ENCODE results near the gene SCN1B.
"Not testable (repeated sequence)": the region's sequence is repeated elsewhere in the genome, so short reads cannot be mapped to it uniquely, and the experiment has no call there.

SCN1B gene

DNA sequence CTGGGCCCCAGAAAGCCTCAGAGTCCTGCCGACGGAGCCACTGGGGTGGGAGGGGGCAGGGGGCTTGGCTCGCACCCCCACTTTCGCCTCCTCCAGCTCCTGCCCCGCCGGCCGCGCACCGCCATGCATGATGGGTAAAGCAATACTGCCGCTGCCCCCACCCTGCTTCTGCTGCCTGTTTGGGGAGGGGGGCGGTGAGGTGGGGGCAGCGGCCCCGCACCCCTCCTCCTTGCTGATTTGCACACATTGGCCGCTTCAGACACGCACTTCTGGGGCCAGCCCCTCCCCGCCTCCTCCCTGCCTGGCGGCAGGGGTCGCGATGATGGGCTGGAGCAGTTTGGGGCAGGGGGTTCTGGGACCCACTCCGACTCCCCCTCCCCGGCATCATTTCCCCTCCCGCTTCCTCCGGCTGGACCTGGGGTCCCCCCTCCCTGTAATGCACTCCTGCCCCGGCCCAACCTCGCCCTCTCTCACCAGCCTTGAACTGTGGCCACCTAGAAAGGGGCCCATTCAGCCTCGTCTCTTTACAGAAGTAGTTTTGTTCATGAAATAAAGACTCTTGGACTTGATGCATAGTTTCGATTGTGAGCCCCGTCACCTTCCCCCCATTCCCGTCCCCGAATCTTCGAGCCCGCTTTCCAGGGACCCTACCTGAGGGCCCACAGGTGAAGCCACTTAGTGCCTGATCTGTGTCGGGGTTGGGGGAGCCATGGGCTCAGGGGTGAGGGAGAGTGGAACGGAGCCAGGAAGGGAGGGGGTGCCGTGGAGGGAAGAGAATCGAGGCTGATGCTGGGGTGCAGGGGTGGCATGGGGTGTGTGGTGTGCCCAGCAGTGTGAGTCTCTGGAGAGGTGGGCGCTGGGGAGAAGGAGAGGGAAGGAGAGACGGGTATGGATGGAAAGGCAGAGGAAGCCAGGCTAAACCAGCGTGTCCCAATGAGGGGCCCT lies 9.9 kb downstream of the SCN1B start:
- DNase-seq, result no peak

DNA sequence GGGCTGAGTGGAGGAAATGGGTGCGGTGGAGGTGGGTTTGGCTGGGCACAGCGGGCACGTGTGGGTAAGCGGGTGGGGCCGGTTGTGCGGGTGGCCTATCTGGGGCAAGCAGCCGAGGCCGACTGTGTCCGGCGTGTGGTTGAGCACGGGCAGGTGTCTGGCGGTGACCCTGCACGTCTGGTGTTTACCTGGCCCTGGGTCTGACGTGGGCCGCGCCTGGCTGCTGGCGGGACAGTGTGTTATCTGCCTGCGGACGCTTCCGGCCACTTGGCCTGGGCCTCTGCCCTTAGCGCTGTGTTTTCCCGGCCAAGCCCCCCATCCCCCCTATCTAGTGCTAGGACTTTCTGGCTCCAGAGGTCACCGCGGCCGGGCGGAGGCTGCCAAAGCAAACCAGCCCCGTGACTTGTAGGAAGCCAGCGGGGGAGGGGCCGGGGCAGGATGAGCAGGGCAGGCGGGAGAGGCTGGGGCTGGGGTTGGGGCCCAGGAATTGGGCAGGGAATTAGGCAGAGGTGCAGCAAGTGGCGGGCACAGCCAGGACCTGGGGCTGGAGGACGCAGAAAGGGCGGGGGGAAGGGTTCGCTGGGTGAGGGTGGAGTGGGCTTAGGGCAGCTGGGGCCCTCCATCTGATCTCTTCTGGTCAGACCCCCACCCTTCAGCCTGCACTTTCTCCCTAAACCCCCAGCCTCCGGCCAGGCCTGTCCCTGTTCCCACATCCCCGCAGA lies 10.7 kb downstream of the SCN1B start:
- no peak for DNase-seq

DNA sequence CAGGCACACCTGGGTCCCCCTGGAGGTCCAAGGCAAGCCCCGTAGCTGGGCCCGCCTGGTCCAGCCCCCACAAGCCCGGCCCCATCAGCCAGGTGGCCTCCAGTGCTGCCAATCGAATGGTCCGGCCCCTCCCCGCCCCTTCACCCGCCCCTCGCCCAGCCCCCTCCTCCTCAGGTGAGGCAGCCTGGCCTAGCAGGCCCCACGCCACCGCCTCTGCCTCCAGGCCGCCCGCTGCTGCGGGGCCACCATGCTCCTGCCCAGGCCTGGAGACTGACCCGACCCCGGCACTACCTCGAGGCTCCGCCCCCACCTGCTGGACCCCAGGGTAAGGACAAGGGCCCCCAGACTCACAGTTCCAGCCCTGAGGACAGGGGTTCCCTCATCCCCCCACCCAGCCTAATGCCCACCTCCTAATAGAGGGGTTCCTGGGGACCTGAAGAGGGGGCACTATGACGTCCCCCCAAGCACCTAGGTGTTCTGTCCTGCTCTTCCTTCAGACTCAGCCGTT lies 11.3 kb downstream of the SCN1B start, which contains the start of gene HPN:
Gene HPN, plus strand, starts transcription at position 174 of the 508 bp plus-strand sequence. CDS start 786 bp downstream, outside the sequence.
- DNase-seq, result no peak

DNA sequence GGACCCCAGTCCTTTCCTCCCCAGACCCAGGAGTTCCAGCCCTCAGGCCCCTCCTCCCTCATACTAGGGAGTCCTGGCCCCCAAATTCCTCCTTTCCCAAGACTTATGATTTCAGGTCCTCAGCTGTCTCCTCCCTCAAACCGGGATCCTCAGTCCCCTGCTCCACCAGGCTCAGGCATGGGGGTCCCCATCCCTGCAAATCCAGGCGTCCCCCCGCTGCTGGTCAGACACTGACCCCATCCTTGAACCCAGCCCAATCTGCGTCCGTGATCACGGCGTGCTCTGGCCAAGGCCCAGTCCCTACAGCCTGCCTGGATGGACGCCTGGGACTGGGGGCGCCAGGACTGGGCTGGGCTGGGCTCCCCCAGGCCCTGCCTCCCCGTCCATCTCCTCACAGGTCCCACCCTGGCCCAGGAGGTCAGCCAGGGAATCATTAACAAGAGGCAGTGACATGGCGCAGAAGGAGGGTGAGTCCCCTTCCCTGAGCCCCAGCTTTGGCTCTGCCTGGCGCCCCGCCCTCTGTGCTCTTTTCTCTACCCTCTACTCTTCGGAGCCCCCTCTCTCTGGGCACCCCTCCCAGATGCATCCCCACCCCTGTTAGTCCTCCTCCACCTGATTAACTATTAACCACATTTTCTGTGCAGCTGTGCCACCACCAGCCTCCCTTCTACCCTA lies 11.9 kb downstream of the SCN1B start:
- no peak for DNase-seq

DNA sequence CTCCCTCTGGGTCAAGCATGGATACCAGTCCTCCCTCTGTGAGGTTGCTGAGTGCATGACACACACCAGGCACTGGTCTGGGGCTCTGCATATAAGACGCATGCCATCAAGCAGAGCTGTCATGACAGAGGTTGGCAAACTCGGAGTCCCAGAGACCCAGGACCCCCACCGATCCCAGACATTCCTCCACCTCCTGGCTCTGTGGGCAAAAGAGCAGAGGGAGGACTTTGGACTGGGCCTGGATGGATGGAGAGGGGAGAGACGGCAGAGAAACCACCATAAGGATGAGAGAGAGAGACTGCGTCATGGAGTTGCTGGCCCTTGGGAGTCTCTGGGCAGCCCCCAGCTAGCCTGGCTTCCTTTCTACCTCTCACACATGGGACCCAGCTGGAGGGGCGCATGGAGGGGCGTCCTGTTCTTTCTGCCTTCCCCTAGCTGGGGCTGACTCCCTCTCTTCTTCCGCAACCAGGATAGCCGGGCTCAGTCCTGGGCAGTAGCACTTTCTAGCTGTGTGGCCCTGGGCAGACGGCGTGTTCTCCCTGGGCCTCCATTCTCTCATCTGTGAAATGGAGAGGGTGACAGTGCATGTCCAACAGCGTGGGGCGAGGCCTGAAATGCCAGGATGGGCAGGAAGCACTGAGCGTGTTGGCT lies 12.8 kb downstream of the SCN1B start:
- no peak for DNase-seq

DNA sequence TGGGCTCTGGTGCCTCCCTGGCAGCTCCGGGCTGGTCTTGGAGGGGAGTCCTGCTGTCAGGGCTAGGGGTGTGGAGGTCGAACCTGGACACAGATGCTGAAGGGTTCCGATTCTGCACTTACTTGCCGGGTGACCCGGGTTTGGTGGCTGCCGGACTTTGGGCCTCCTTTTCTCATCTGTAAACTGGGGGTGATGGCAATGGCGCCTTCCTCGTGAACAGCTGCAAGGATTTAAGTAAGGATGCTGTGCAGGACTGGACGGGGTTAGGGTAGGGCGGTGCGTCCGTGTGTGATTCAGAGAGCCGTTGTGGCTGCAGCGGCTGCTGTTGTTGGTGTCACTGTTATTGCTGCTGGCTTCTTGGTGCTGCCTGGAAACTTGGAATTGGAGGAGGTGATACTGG lies 13.6 kb downstream of the SCN1B start:
- no peak for DNase-seq

DNA sequence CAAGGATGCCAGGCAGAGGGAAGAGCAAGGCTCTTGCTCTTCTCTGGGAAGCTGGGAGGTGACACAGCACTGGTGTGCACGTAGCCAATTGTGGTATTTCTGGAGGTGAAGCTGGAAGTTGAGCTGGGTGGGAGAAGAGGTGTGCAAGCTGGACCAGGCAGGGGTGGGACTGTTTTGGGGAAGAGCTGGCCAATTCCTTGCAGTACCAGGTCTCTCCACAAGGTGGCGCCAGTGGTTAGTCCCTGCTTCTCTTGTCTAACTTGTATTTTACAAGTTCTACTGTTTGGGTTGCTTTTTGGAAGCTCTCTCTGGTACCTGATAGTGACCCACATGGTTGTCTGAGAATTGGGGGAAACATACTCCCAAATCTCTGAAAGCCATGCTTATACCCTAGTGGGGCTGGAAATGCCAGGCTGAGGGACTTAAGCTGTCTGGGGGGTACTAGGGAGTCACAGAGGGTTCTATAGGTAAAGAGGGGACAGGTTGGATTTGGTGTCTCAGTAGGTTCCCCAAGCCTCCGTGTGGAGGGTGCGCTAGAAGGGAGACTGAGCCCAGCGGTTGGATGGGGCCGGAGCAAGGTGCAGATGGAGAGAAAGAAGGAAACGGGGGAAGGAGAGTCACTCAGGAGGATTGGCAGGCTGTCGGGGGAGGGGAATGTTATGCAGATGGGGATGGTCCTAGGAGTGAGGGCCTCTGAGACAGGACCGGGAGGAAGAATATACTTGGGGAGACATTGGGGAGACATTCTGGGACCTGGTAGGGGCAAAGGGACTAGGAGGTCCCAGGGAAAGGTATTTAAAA lies 14.2 kb downstream of the SCN1B start:
- no peak for DNase-seq

DNA sequence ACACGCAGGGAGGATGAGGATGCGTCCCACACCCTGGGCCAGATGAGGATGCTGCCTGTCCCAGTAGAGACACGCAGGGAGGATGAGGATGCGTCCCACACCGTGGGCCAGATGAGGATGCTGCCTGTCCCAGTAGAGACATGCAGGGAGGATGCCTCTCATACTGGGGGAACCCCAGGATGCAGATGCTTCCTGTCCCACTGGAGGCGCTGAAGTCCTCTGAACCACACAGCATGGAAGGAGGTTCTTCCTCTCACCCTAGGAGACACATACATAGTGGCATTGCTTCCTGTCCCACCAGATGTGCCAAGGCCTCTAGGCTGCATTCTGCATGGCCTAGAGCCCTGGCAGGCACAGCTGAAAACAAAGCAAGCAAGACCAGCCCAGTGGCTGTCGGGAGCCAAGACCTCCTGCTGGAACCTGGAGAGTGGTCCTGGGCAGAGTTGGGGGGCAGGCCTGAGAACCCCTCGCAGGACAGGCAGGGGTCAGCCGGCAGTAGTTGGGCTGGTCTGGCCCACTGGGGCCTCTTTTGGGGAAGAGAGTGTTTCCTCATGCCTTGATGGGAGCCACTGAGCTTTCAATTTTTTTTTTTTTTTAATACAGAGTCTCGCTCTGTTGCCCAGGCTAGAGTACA lies 15.5 kb downstream of the SCN1B start:
- DNase-seq, result no peak

DNA sequence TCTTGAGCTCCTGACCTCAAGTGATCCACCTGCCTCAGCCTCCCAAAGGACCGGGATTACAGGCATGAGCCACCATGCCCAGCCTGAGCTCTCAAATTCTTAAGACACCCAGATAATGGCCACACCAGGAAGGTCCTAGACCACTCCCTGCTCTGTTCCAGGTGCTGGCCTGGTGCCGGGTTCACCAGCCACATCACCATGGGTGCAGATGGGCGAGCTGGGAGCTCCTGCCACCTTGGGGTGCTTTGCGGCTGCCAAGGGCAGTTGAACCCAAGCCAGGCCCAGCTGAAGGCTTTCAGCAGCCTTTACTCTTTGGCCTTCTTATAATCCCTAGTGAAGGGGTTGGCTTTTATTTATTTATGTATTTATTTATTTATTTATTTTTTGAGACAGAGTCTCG lies 16.2 kb downstream of the SCN1B start:
- DNase-seq, result no peak

DNA sequence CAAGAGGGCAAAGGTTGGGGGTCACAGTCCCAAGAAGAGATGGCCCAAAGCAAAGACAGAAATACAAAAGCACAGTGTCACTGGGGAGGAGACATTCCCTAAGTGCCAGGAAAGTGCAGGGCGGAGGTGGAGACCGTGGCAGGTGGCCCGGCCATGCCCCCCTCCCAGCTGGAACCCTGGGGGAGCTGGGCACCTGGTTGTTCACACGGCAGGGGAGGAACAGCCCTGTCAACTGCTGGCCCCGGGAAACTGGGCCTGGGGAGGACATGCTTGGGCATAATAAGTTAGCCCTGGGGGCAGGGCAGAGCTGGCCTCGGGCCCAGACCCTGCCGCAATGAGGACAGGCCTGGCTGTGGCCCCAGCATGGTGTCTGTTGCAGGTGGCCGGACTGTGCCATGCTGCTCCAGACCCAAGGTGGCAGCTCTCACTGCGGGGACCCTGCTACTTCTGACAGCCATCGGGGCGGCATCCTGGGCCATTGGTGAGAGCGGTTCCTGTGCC lies 18.7 kb downstream of the SCN1B start:
- DNase-seq, result no peak

DNA sequence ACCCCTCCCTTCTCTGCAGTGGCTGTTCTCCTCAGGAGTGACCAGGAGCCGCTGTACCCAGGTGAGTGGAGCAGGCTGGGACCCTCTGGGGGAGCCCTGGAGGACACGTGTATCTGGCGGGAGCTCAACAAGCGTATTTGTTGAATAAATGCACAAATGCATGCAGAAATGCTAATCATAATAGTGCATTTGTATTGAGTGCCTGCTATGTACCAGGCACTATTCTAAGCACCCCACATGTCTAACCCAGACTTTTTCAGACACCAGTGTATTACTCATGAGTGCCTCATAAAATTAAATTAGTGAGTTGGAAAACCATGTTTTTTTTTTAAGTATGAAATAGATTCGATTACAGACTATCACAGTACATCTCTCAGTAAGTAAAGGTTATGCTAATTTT lies 19.2 kb downstream of the SCN1B start:
- no peak for DNase-seq

DNA sequence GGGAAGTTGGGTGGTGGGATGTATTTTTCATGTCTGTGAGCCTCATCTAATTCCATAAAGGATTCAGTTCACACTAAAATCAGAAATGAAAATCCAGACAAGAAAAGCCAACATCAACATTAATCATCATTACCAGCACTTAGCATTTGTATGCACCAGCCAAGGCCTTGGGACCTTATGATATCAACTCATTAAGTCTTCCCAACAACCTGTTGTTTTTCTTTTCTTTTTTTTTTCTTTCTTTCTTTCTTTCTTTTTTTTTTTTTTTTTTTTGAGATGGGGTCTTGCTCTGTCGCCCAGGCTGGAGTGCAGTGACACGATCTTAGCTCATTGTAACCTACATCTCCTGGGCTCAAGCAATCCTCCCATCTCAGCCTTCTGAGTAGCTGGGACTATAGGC lies 20.4 kb downstream of the SCN1B start:
- not testable (repeated sequence) for DNase-seq

DNA sequence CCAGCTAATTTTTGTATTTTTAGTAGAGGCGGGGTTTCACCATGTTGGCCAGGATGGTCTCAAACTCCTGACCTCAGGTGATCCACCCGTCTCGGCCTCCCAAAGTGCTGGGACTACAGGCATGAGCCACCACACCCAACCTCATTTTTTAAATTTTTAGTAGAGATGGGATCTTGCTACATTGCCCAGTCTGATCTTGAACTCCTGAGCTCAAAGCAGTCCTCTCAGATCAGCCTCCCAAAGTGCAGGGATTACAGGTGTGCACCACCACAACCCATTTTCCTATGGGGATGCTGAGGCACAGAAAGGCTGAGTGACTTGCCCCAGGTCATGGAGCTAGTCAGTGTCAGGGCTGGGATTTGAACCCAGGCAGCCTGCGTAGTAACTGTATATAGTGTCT lies 21.0 kb downstream of the SCN1B start:
- not testable (repeated sequence) for DNase-seq

DNA sequence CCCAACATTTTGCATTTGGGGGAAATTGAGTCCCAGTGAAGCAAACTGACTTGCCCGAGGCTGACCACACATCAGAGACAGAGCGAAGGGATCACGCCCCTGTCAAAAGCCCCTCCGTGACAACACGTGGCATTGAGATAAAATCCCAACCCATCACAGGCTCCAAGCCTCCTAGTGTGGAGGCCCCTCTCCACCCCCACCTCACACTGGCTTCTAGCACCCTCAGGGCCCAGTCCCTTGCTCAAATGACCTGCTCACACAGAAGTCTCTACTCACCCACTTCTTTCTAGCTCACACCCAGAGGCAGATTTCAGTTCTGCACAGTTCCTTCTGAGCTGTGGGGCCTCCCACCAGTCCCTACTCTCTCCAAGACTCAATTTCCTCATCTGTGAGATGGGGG lies 21.5 kb downstream of the SCN1B start:
- no peak for DNase-seq

DNA sequence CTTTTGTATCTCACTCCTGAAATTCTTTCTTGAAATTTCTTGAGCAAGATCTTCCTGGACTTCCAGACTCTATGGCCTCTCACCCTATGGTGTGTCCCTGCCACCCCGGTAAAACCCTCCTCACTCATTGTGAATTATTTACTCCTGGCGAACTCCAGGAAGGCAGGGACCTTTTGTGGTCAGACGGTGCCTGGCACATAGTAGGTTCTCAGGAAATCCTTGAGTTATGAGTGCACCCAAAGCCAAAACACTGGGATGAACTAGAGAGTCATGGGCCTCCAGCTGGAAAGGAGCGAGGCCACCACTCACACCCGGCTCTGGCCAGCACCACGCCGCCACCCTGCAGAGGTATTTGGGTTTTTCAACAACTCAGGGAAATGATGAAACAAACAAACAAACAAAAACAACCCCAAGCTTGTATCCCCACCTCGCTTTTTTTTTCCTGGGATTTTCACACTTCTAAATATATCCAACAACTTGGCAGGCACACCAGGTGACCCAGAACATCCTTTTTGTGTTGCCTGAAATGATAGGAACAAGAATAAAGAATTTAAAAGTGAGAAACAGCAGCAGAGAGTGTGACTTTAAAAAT lies 22.4 kb downstream of the SCN1B start:
- no peak for DNase-seq

DNA sequence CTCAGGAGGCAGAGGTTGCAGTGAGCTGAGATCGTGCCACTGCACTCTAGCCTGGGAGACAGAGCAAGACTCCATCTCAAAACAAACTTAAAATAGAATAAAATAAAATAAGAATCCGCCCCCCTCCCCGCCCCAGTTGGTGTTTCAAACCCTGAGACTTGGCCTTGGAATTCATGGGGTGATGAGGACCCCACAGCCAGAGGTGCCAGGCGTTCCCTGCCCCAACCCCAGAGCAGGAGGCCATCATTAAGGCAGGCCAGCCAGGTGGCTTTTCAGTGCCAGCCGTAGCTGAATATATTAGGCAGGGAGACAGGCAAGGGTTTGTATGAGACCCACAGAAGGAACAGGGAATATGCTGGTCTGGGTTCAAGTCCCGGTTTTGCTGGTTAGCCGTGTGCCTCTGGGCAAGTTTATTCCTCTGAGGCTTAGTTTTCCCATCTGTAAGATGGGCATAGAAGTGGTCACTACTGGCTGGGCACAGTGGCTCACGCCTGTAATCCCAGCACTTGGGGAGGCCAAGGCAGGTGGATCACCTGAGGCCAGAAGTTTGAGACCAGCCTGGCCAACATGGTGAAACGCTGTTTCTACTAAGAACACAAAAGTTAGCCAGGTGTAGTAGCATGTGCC lies 23.5 kb downstream of the SCN1B start:
- no peak for DNase-seq

DNA sequence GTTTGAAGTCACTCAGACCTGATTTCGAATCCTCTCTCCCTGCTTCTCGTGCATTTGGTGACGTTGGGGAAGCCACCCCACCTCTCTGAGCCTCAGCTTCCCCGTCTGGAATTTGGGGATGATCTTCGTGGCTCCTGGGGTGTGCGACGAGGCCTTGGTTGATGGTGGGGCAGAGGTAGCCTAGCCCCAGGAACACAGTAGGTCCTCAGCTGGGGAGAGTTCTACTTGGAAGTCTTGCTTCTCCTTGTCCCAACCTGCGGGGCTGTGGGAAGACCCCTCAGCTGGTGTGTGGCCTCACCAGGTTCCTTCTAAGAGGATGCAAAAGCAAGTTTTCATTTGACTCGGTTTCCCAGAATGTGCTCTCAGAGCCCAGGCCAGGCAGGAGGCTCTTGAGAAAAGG lies 24.4 kb downstream of the SCN1B start:
- DNase-seq, result no peak

DNA sequence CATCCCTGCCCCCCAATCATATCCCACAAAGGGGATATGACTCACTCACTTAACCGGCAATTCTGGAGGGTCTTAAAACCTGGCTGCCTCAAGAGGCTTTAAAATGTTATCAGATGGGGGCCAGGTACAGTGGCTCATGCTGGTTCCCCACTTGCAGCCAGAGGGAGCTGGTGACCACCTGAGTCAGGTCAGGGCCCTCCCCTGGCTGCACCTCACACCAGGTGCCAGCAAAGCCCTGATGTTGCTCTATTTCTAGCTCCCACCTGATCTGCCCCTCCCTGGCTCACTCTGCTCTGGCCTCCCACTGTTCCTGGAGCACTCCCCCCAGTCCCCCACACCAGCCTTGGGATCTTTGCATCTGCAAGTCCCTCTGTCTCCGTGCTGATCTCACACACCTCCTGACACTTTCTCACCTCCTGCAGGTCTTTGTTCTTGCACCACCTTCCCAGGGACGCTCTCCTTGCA lies 25.5 kb downstream of the SCN1B start:
- DNase-seq, result no peak

DNA sequence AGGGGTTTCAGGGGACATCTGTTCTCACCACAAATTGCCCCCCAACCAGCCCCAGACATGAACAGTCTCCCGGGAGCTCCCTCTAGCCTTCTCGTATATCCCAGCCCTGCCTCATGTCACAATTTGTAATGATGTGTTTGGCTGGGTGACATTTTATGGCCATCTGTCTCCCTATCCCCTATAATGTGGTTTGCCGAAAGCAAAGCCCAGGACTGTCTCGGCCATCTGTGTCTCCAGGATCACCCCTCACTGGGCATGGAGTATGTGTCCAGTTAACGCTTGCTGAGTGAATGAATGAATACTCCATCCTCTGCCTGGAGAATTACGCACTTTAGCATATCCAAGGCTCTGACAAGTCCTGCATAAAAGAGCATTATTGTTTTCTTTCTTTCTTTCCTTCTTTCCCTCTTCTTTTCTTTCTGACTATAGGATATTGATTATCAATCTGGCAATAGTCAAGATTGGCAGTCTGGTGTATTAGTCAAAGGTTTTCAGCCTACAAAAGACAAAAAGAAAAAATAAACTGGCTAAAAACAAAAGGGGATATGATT lies 26.3 kb downstream of the SCN1B start:
- no peak for DNase-seq

DNA sequence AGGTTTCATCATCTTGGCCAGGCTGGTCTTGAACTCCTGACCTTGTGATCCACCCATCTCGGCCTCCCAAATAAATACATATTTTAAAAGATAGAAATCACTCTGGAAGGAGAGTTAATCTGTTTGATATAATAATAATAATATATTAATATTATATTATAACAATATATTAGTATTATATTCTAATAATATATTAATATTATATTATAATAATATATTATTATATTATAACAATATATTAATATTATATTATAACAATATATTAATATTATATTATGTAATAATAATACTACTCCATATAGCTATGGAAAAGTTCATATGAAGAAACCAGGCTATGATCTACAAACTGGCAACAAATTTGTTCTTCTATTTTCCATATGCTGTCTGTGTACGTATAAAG lies 28.1 kb downstream of the SCN1B start:
- DNase-seq, result no peak

Data from activated gamma-delta T cell (primary cell).